Keratinocyte (primary cell): ENCODE measurements around the gene MPND.

Source experiments
- CTCF ChIP-seq, 3 experiments: IDR thresholded peaks in 1 of 3; conservative IDR thresholded peaks in 1 of 3; optimal IDR thresholded peaks in 1 of 3; 2 replicates in 2 of 3; 3 replicates in 1 of 3; pipeline versions ENCODE3 to v1.5.1; 2011; ENCODE audit warnings: low read length in 3 of 3, mild to moderate bottlenecking in 3 of 3, moderate library complexity in 2 of 3, control low read depth in 1 of 3, inconsistent platforms in 1 of 3; ENCODE audit not compliant: insufficient read depth in 2 of 3; ENCODE audit errors: extremely low read depth in 1 of 3
- EZH2 ChIP-seq: IDR thresholded peaks from one replicate; pipeline ENCODE4 v1.6.1; 2012; ENCODE audit warnings: inconsistent platforms, mild to moderate bottlenecking, low read length, moderate library complexity

GRCh38 chr19:4369888-4370260 lies 26.5 kb downstream of the MPND start:
- TF ChIP-seq CTCF (optimal IDR thresholded peaks at IDR 0.05 in 1 of 3, IDR thresholded peaks at IDR 0.05 in 1 of 3, conservative IDR thresholded peaks at IDR 0.05 in 1 of 3; ENCODE audit: extremely low read depth in 1 of 3, insufficient read depth in 2 of 3, low read length in 3 of 3) (peak; percentile 50 to 90 (median 76)), EZH2 (no peak)
